ENCODE results near the gene SLC7A5. TPM values are rescaled to one million over a fixed set of nuclear protein-coding genes. Genes with fewer than 3 reads are reported as not detected.
A peak's percentile ranks its signal among the peaks of the same experiment; 100 is the strongest.

SLC7A5 gene
- total and polyA plus RNA-seq, 2 of the 13 experiments (the other 11 are each of a cell fraction or from before 2014, with no cell fraction given) = 79.6 to 155 TPM

DNA sequence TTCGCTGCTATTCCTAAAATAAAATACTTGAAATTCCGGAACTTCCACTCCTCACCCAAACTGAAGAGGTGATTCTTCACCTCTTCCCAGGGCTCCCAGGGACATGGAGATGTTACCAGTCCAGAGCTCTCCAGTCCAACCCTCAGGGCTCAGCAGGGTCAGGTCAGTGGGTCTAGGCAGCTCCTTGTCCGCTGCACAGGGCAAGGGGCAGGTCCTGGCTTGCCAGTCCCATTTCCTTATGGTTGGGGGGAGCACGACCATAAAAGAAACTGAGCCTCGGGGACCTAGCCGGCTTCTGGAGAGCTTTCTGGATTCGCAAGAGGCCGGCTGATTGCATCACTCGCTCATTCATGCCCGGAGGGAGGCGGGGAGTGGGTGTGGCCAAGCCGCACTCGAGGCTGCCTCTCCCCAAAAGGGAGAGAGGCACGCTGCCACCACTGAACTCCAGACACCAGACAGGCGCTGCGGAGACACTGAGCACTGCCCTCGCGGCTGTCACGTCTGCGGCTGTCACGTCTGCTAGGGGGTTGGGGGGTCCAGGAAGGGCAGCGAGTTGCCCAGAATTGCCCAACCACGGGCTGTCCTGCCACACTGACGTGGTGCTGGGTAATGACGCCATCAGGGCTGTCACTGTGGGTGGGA lies 15.8 kb downstream of the SLC7A5 start (continued):
- TF ChIP-seq ZNF33A (CRISPR knock-in tag; IDR thresholded peaks at IDR 0.05; ENCODE audit: borderline replicate concordance) (no peak), BRCA1 (CRISPR knock-in tag; IDR thresholded peaks at IDR 0.05) (no peak), KMT2B (CRISPR knock-in tag; IDR thresholded peaks at IDR 0.05) (0 out of 2 replicates have a peak, but pooled peaks have one; percentile 49), PCBP1 (IDR thresholded peaks at IDR 0.05; ENCODE audit: borderline replicate concordance, low read depth, low read length) (0 out of 2 replicates have a peak, but pooled peaks have one; percentile 93), DR1 (CRISPR knock-in tag; IDR thresholded peaks at IDR 0.05) (peak; percentile 43; the same call in 1 of the 2 replicates), SMYD3 (CRISPR knock-in tag; IDR thresholded peaks at IDR 0.05) (peak; percentile 86), ATF7-NPFF (CRISPR knock-in tag; IDR thresholded peaks at IDR 0.05; ENCODE audit: low read depth) (peak; percentile 72; the same call in 1 of the 2 replicates), RFX3 (CRISPR knock-in tag; IDR thresholded peaks at IDR 0.05) (no peak; the same call in 1 of the 2 replicates), SMAD1 (CRISPR knock-in tag; IDR thresholded peaks at IDR 0.05; ENCODE audit: borderline replicate concordance, low read depth) (peak; percentile 83; the same call in 1 of the 2 replicates), SRY (CRISPR knock-in tag; IDR thresholded peaks at IDR 0.05) (peak; percentile 42; the same call in 1 of the 2 replicates), RAD51 (IDR thresholded peaks at IDR 0.05; ENCODE audit: borderline replicate concordance) (no peak), DRAP1 (CRISPR knock-in tag; IDR thresholded peaks at IDR 0.05) (peak; percentile 93), ZBTB42 (CRISPR knock-in tag; IDR thresholded peaks at IDR 0.05) (no peak; the same call in 1 of the 2 replicates), FOSL1 (CRISPR knock-in tag; IDR thresholded peaks at IDR 0.05; ENCODE audit: borderline replicate concordance) (no peak), ZNF256 (CRISPR knock-in tag; conservative IDR thresholded peaks at IDR 0.05) (no peak), SSRP1 (CRISPR knock-in tag; IDR thresholded peaks at IDR 0.05) (peak; percentile 68), PAXIP1 (CRISPR knock-in tag; conservative IDR thresholded peaks at IDR 0.05) (0 out of 2 replicates have a peak, but pooled peaks have one; percentile 42), PAWR (CRISPR knock-in tag; IDR thresholded peaks at IDR 0.05; ENCODE audit: borderline replicate concordance) (0 out of 2 replicates have a peak, but pooled peaks have one; percentile 36), NCOR1 (IDR thresholded peaks at IDR 0.05; ENCODE audit: borderline replicate concordance, low read length) (peak; percentile 56), ZUFSP (CRISPR knock-in tag; IDR thresholded peaks at IDR 0.05; ENCODE audit: borderline replicate concordance) (no peak), HOXA5 (CRISPR knock-in tag; IDR thresholded peaks at IDR 0.05) (peak; percentile 85), LBX2 (CRISPR knock-in tag; IDR thresholded peaks at IDR 0.05; ENCODE audit: borderline replicate concordance) (peak; percentile 67; the same call in 1 of the 2 replicates)
- TF ChIP-seq, protein P1, sequence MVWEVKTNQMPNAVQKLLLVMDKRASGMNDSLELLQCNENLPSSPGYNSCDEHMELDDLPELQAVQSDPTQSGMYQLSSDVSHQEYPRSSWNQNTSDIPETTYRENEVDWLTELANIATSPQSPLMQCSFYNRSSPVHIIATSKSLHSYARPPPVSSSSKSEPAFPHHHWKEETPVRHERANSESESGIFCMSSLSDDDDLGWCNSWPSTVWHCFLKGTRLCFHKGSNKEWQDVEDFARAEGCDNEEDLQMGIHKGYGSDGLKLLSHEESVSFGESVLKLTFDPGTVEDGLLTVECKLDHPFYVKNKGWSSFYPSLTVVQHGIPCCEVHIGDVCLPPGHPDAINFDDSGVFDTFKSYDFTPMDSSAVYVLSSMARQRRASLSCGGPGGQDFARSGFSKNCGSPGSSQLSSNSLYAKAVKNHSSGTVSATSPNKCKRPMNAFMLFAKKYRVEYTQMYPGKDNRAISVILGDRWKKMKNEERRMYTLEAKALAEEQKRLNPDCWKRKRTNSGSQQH (CRISPR knock-in tag; IDR thresholded peaks at IDR 0.05; ENCODE audit: low read depth) = peak; percentile 90
